HG03135 (cell line): ENCODE results near the gene GNAI2.
A peak's percentile ranks its signal among the peaks of the same experiment; 100 is the strongest.
"Not testable (repeated sequence)": the region's sequence is repeated elsewhere in the genome, so short reads cannot be mapped to it uniquely, and the experiment has no call there.

ENCODE experiments used
- ATAC-seq: cut with Tn5 transposase; IDR thresholded peaks from one replicate; pipeline ENCODE4 v1.9.1; 2021; ENCODE audit warnings: mild to moderate bottlenecking, moderate library complexity; ENCODE audit not compliant: unreplicated experiment

GNAI2 gene

GRCh38 chr3:50275141-50275995 is 39.4 kb downstream of the GNAI2 start:
- no peak for ATAC-seq

GRCh38 chr3:50275996-50276761 is 40.2 kb downstream of the GNAI2 start:
- ATAC-seq = no peak

GRCh38 chr3:50276762-50277101 is 40.7 kb downstream of the GNAI2 start:
- no peak for ATAC-seq

- ATAC-seq = no peak
Measured at GRCh38 chr3:50278123-50278879, 42.3 kb downstream of the GNAI2 start.

- ATAC-seq = no peak
Measured at GRCh38 chr3:50278880-50279224, 42.8 kb downstream of the GNAI2 start, which contains the start of gene LSMEM2. TSS of gene LSMEM2 (plus strand) at chr3:50279087. CDS start at chr3:50279114, 27 bp downstream.

- no peak for ATAC-seq
Measured at GRCh38 chr3:50279255-50280016, 43.4 kb downstream of the GNAI2 start.

GRCh38 chr3:50284121-50284520 is 48.1 kb downstream of the GNAI2 start:
- not testable (repeated sequence) for ATAC-seq

- ATAC-seq = no peak
Measured at GRCh38 chr3:50286322-50287227, 50.6 kb downstream of the GNAI2 start.

- no peak for ATAC-seq
Measured at GRCh38 chr3:50287262-50287661, 51.3 kb downstream of the GNAI2 start.

- no peak for ATAC-seq
Measured at GRCh38 chr3:50288387-50289007, 52.5 kb downstream of the GNAI2 start.

- no peak for ATAC-seq
Measured at GRCh38 chr3:50289130-50289529, 53.1 kb downstream of the GNAI2 start.

GRCh38 chr3:50290161-50290641 is 54.2 kb downstream of the GNAI2 start:
- no peak for ATAC-seq

GRCh38 chr3:50292159-50293078 is 56.4 kb downstream of the GNAI2 start, which contains the start of gene IFRD2:
TSS of gene IFRD2 (minus strand) at chr3:50292429. CDS start at chr3:50292274, 155 bp downstream.
- peak; percentile 93 for ATAC-seq

GRCh38 chr3:50293079-50293801 is 57.2 kb downstream of the GNAI2 start:
- ATAC-seq = no peak

- ATAC-seq = no peak
Measured at GRCh38 chr3:50294089-50294488, 58.1 kb downstream of the GNAI2 start.

- no peak for ATAC-seq
Measured at GRCh38 chr3:50294492-50295403, 58.7 kb downstream of the GNAI2 start.
